WI38 (cell line): Measurements from ENCODE around the gene TBX18.
A peak's percentile ranks its signal among the peaks of the same experiment; 100 is the strongest.

Source experiments
- H3K4me3 ChIP-seq: 2 replicates; pipeline ENCODE4 v1.5.1; 2011; ENCODE audit warnings: low read depth, mild to moderate bottlenecking, control low read depth, low read length
- CTCF ChIP-seq: IDR thresholded peaks from 2 replicates; pipeline ENCODE4 v1.5.1; 2012; ENCODE audit warnings: low read depth, mild to moderate bottlenecking, control low read depth, low read length

The TBX18 gene

GRCh38 chr6:84691978-84692623, 72.3 kb downstream of the TBX18 start:
- TF ChIP-seq CTCF = no peak
- H3K4me3 ChIP-seq = no peak overlapping the region

GRCh38 chr6:84688141-84688873, 76.1 kb downstream of the TBX18 start:
- no peak for TF ChIP-seq CTCF
- H3K4me3 ChIP-seq = no peak overlapping the region

- H3K4me3 ChIP-seq = no peak overlapping the region
- no peak for TF ChIP-seq CTCF
Observed at GRCh38 chr6:84687431-84687830, 77.0 kb downstream of the TBX18 start.

- no peak overlapping the region for H3K4me3 ChIP-seq
Observed at GRCh38 chr6:84685983-84686584, 78.3 kb downstream of the TBX18 start.

GRCh38 chr6:84681693-84682326, 82.6 kb downstream of the TBX18 start:
- no peak for TF ChIP-seq CTCF
- H3K4me3 ChIP-seq = no peak overlapping the region

More at GRCh38 chr6:84685983-84686584, 78.3 kb downstream of the TBX18 start:
- TF ChIP-seq CTCF = peak; percentile 35; the same call in 1 of the 2 replicates

DNA sequence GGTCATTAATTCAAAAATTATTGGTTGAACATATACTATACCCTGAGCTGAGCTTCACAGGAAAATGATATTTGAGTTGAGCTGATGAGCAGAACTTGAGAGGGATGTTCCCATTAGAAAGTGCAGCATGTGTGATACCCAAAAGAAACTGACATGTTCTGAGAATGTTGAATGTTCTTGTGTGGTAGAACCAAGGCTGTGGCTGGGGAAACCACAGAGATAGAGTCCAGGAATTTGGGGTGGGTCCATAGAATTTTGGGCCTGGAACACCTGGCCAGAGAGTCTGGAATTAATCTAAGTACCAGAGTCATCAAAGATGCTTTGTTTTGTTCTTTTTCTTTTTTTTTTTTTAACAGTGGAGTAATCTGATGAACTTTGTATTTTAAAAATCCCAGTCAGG, 88.7 kb downstream of the TBX18 start:
- H3K4me3 ChIP-seq = no peak overlapping the region
- TF ChIP-seq CTCF = no peak
